Measurements from ENCODE around the gene GPC4. TPM values are rescaled to one million over a fixed set of nuclear protein-coding genes. Genes with fewer than 3 reads are reported as not detected.

GPC4 gene
- total RNA-seq, 1 experiment from 2014 or later = 1.4 TPM

DNA sequence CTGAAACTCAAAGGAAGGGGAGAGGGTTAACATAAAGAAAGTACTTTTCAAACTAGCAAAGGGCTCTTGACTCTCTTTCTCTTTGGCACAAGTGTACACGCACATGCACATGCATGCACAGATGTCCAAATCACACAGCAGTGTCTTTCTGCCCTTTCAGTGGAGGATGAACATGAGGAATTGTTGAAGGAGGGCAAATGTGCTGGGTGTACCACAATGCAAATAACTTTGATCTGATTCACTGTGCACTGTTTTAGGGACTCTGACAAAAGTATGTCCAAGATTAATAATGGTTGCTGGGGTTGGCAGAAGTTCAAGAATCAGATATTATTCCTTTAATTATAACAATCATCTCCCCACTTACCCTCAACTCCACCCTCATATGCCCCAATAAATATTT lies 93.8 kb downstream of the GPC4 start:
- Histone ChIP-seq H3K4me3 (ENCODE audit: low read depth in 2 of 2, low read length in 2 of 2) (no peak overlapping the region), H3K4me1 (ENCODE audit: control insufficient read depth, insufficient read depth, low read length) (no peaks in the 10 kb centered on the region), H3K27me3 (ENCODE audit: control insufficient read depth, insufficient read depth, low read length) (no peaks in the 10 kb centered on the region), H3K9me3 (ENCODE audit: control insufficient read depth, insufficient read depth, low read depth, low read length) (no peaks in the 10 kb centered on the region), H3K36me3 (ENCODE audit: control insufficient read depth, insufficient read depth, low read length) (no peaks in the 10 kb centered on the region), H3K27ac (ENCODE audit: low read length) (no peak overlapping the region)
- no peak for DNase-seq (ENCODE audit: low read depth, low spot score)
- no TSS peak for BruUV-seq (replicated peaks)
- ChIA-PET POLR2A (no interaction called here), CTCF (no interaction called here)
- intact Hi-C loops (cut with micrococcal nuclease; ENCODE audit: unreplicated experiment) (no loop called here), in situ Hi-C loops (cut with HindIII; ENCODE audit: low pct_unique_long_range_greater_than_20kb, low sequenced_read_pairs) (no loop called here)
- ATAC-seq = no peak
- TF ChIP-seq TCF7L2 (IDR thresholded peaks at IDR 0.05; ENCODE audit: low read depth, low read length) = no peak

DNA sequence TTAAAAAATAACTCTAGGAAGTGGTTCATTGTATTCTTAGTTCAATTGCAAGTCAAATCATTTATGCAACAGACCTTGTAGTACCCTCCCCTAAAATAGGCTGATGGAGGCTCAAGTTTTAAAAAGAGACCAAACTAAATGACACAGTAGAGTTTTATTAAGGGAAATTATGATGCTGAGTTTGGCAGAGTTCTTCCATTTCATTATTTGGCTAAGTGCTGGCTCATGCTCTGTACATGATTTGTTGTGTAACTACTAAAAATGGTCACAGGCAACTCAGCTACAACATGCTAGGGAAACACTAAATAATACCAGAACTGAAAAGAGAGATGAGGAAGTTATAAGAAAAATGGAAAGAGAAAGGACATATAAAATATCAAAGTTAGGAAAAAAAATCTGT lies 101.0 kb downstream of the GPC4 start:
- Histone ChIP-seq H3K4me3 (ENCODE audit: low read depth in 2 of 2, low read length in 2 of 2) (no peak overlapping the region), H3K4me1 (ENCODE audit: control insufficient read depth, insufficient read depth, low read length) (no peaks in the 10 kb centered on the region), H3K27ac (ENCODE audit: low read length) (no peak overlapping the region), H3K9me3 (ENCODE audit: control insufficient read depth, insufficient read depth, low read depth, low read length) (no peaks in the 10 kb centered on the region), H3K36me3 (ENCODE audit: control insufficient read depth, insufficient read depth, low read length) (no peaks in the 10 kb centered on the region), H3K27me3 (ENCODE audit: control insufficient read depth, insufficient read depth, low read length) (peaks cover 4% of the 10 kb centered on the region; the same call in 1 of the 2 replicates)
- ChIA-PET CTCF (no interaction called here), POLR2A (no interaction called here)
- in situ Hi-C loops (cut with HindIII; ENCODE audit: low pct_unique_long_range_greater_than_20kb, low sequenced_read_pairs) = no loop called here
- intact Hi-C loops (cut with micrococcal nuclease; ENCODE audit: unreplicated experiment) = no loop called here
- TF ChIP-seq, protein P1, sequence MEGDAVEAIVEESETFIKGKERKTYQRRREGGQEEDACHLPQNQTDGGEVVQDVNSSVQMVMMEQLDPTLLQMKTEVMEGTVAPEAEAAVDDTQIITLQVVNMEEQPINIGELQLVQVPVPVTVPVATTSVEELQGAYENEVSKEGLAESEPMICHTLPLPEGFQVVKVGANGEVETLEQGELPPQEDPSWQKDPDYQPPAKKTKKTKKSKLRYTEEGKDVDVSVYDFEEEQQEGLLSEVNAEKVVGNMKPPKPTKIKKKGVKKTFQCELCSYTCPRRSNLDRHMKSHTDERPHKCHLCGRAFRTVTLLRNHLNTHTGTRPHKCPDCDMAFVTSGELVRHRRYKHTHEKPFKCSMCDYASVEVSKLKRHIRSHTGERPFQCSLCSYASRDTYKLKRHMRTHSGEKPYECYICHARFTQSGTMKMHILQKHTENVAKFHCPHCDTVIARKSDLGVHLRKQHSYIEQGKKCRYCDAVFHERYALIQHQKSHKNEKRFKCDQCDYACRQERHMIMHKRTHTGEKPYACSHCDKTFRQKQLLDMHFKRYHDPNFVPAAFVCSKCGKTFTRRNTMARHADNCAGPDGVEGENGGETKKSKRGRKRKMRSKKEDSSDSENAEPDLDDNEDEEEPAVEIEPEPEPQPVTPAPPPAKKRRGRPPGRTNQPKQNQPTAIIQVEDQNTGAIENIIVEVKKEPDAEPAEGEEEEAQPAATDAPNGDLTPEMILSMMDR (IDR thresholded peaks at IDR 0.05) = no peak
- TF ChIP-seq SIN3A (IDR thresholded peaks at IDR 0.05; ENCODE audit: borderline replicate concordance, insufficient read depth, low read depth, low read length) = no peak
- TF ChIP-seq POLR2AphosphoS5 (IDR thresholded peaks at IDR 0.05; ENCODE audit: low read depth, low read length) = no peak
- TF ChIP-seq, protein P2, sequence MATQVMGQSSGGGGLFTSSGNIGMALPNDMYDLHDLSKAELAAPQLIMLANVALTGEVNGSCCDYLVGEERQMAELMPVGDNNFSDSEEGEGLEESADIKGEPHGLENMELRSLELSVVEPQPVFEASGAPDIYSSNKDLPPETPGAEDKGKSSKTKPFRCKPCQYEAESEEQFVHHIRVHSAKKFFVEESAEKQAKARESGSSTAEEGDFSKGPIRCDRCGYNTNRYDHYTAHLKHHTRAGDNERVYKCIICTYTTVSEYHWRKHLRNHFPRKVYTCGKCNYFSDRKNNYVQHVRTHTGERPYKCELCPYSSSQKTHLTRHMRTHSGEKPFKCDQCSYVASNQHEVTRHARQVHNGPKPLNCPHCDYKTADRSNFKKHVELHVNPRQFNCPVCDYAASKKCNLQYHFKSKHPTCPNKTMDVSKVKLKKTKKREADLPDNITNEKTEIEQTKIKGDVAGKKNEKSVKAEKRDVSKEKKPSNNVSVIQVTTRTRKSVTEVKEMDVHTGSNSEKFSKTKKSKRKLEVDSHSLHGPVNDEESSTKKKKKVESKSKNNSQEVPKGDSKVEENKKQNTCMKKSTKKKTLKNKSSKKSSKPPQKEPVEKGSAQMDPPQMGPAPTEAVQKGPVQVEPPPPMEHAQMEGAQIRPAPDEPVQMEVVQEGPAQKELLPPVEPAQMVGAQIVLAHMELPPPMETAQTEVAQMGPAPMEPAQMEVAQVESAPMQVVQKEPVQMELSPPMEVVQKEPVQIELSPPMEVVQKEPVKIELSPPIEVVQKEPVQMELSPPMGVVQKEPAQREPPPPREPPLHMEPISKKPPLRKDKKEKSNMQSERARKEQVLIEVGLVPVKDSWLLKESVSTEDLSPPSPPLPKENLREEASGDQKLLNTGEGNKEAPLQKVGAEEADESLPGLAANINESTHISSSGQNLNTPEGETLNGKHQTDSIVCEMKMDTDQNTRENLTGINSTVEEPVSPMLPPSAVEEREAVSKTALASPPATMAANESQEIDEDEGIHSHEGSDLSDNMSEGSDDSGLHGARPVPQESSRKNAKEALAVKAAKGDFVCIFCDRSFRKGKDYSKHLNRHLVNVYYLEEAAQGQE (IDR thresholded peaks at IDR 0.05; ENCODE audit: insufficient read depth in 1 of 2, low read depth in 2 of 2, low read length in 1 of 2) = no peak
- no peak for TF ChIP-seq TCF7L2 (IDR thresholded peaks at IDR 0.05; ENCODE audit: low read depth, low read length)
- no TSS peak for BruUV-seq (replicated peaks)
- no peak for DNase-seq (ENCODE audit: low read depth, low spot score)
- no peak for ATAC-seq

DNA sequence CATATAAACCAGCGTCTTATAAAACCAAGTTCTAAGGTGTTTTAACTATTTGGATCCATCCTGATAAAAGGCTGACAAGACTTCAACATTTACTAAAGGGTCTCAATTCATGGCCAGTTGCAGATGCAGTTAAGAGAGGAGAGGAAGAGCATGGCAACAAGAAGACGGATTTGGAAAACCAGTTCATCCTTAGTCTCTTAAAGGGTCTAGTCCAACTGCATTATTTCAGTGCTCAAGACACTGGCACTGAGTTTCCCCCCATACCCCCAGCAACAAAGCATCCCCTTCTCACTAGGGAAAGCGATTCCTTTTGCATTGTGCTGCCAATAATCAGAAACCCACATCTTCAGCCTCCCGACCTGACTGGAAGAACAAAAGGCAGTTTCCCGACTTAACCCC lies 106.8 kb downstream of the GPC4 start:
- intact Hi-C loops (cut with micrococcal nuclease; ENCODE audit: unreplicated experiment) (no loop called here), in situ Hi-C loops (cut with HindIII; ENCODE audit: low pct_unique_long_range_greater_than_20kb, low sequenced_read_pairs) (no loop called here)
- H3K4me1 ChIP-seq (ENCODE audit: control insufficient read depth, insufficient read depth, low read length) = no peaks in the 10 kb centered on the region
- BruUV-seq (replicated peaks) = no TSS peak
- CTCF ChIA-PET = no interaction called here
- POLR2A ChIA-PET = no interaction called here
- no peak overlapping the region for H3K27ac ChIP-seq (ENCODE audit: low read length)
- TF ChIP-seq, protein P2 (IDR thresholded peaks at IDR 0.05; ENCODE audit: insufficient read depth in 1 of 2, low read depth in 2 of 2, low read length in 1 of 2) = no peak
- TF ChIP-seq, protein P1 (IDR thresholded peaks at IDR 0.05) = no peak
- no peak for TF ChIP-seq POLR2AphosphoS5 (IDR thresholded peaks at IDR 0.05; ENCODE audit: low read depth, low read length)
- TF ChIP-seq TCF7L2 (IDR thresholded peaks at IDR 0.05; ENCODE audit: low read depth, low read length) = no peak
- TF ChIP-seq SIN3A (IDR thresholded peaks at IDR 0.05; ENCODE audit: borderline replicate concordance, insufficient read depth, low read depth, low read length) = no peak
- no peaks in the 10 kb centered on the region for H3K36me3 ChIP-seq (ENCODE audit: control insufficient read depth, insufficient read depth, low read length)
- no peak for DNase-seq (ENCODE audit: low read depth, low spot score)
- H3K9me3 ChIP-seq (ENCODE audit: control insufficient read depth, insufficient read depth, low read depth, low read length) = no peaks in the 10 kb centered on the region
- peaks cover 7% of the 10 kb centered on the region; the same call in 1 of the 2 replicates for H3K27me3 ChIP-seq (ENCODE audit: control insufficient read depth, insufficient read depth, low read length)
- ATAC-seq = no peak
- no peak overlapping the region for H3K4me3 ChIP-seq (ENCODE audit: low read depth in 2 of 2, low read length in 2 of 2)
